Activated effector memory CD4-positive, alpha-beta T cell treated with Interleukin-2 at 50 U/mL for 16 hours (primary cell): ENCODE data around the gene TRAPPC2L.

Experiments
- DNase-seq: peaks from one replicate; pipeline ENCODE4 v3.0.0-alpha.2; 2020

Gene TRAPPC2L

GRCh38 chr16:88862968-88863367, 6.0 kb downstream of the TRAPPC2L start:
- no peak for DNase-seq

GRCh38 chr16:88863426-88863825, 6.5 kb downstream of the TRAPPC2L start:
- DNase-seq = no peak

- DNase-seq = no peak
Observed at GRCh38 chr16:88864099-88864498, 7.2 kb downstream of the TRAPPC2L start.

- no peak for DNase-seq
Observed at GRCh38 chr16:88864521-88864920, 7.6 kb downstream of the TRAPPC2L start.

- DNase-seq = no peak
Observed at GRCh38 chr16:88865310-88865709, 8.4 kb downstream of the TRAPPC2L start.

GRCh38 chr16:88865742-88866141, 8.8 kb downstream of the TRAPPC2L start:
- DNase-seq = no peak

GRCh38 chr16:88866151-88866920, 9.4 kb downstream of the TRAPPC2L start, which contains the start of gene PABPN1L:
Gene PABPN1L, minus strand, starts transcription at chr16:88866660. Its CDS starts 54 bp downstream, at chr16:88866606.
- no peak for DNase-seq

- no peak for DNase-seq
Observed at GRCh38 chr16:88867581-88868246, 10.8 kb downstream of the TRAPPC2L start.

- no peak for DNase-seq
Observed at GRCh38 chr16:88868974-88869672, 12.2 kb downstream of the TRAPPC2L start.

GRCh38 chr16:88869673-88869980, 12.7 kb downstream of the TRAPPC2L start:
- DNase-seq = no peak

GRCh38 chr16:88870608-88871348, 13.9 kb downstream of the TRAPPC2L start:
- no peak for DNase-seq

- no peak for DNase-seq
Observed at GRCh38 chr16:88871349-88871702, 14.4 kb downstream of the TRAPPC2L start.

- no peak for DNase-seq
Observed at GRCh38 chr16:88871730-88872416, 14.9 kb downstream of the TRAPPC2L start.

- DNase-seq = no peak
Observed at GRCh38 chr16:88872650-88873331, 15.9 kb downstream of the TRAPPC2L start.

- no peak for DNase-seq
Observed at GRCh38 chr16:88874938-88875599, 18.1 kb downstream of the TRAPPC2L start.

GRCh38 chr16:88875703-88876234, 18.8 kb downstream of the TRAPPC2L start:
- no peak for DNase-seq

GRCh38 chr16:88876942-88877526, 20.1 kb downstream of the TRAPPC2L start:
- no peak for DNase-seq

- no peak for DNase-seq
Observed at GRCh38 chr16:88877564-88878289, 20.8 kb downstream of the TRAPPC2L start.

- DNase-seq = no peak
Observed at GRCh38 chr16:88878356-88878755, 21.4 kb downstream of the TRAPPC2L start.
